GM19463 (cell line): ENCODE measurements around the gene ARRB1.
"Not testable (repeated sequence)": the region's sequence is repeated elsewhere in the genome, so short reads cannot be mapped to it uniquely, and the experiment has no call there.

ENCODE experiments used
- ATAC-seq: cut with Tn5 transposase; IDR thresholded peaks from one replicate; pipeline ENCODE4 v1.9.1; 2021; ENCODE audit warnings: mild to moderate bottlenecking, moderate library complexity; ENCODE audit not compliant: unreplicated experiment

The ARRB1 gene

DNA sequence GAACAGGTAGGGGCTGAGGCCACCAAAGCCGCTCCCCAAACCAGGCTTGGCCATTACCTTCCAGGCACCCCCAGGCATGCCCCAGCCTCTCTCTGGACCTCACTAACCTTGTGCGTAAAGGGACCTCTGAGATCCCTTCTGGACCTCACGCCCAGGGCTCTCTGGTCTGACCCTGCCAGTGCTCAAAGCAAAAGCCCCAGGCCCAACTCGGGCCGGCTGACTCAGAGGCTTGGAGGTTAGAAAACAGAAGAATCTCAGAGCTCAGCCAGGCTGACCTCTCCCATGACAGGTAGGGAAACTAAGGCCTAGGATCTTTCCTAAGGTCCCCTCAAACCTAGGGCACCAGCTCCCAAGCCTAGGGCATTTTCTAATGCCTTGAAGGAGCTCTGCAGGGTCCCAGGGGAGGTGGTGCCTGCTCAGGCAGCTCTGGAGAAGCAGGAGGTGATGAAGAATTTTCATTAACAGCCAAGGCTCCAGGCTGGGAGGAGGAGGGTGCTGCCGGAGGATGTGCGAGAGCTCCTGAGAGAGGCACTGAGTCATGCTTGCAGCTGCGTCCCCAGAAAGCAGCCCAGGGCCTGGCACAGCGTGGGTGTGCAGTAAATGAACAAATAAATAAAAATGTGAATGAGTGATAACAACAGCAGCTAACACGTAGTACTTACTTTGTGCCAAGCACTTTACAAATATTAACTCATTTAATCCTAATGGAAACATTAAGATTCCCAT lies 25.6 kb downstream of the ARRB1 start:
- ATAC-seq, result no peak

DNA sequence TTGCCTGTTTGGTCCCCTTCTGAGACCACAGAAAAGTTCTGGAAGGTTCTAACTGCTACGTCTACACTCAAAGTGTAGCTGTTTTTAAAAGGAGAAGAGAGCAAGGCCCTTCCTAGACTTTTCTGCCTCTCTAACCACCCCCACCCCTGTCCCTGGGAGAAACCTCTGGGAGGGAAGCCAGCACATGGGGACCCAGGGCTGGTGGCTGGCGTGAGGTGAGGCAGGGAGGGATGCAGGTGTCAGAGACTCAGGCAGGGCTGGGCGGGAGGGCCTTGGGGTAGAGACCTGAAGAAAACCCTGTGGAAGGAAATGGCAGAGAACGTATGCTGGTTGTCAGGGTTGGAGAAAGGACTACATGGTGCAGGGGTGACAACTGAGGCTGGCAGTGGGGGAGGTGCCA lies 26.7 kb downstream of the ARRB1 start:
- no peak for ATAC-seq

- ATAC-seq, result no peak
Measured at GRCh38 chr11:75324189-75324588, 27.3 kb downstream of the ARRB1 start.

DNA sequence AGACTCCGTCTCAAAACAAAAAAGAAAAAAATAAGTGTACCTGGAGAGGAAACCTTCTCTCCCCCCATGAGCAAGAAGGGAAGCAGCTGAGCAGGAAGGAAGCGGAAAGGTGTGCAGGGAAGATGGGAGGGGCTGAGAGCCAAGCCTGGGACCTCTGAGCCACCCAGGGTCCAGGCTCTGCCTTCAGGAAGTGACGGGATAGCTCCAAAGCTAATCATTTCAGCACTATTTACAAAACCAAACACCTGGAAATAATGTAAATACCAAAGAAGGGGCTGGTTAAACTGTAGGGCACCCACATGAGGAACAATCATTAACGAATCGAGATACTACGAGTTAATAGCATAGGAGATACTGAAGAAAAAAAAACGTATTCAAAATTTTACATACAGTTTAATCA lies 27.9 kb downstream of the ARRB1 start:
- no peak for ATAC-seq

GRCh38 chr11:75320643-75321042 lies 30.8 kb downstream of the ARRB1 start:
- no peak for ATAC-seq

DNA sequence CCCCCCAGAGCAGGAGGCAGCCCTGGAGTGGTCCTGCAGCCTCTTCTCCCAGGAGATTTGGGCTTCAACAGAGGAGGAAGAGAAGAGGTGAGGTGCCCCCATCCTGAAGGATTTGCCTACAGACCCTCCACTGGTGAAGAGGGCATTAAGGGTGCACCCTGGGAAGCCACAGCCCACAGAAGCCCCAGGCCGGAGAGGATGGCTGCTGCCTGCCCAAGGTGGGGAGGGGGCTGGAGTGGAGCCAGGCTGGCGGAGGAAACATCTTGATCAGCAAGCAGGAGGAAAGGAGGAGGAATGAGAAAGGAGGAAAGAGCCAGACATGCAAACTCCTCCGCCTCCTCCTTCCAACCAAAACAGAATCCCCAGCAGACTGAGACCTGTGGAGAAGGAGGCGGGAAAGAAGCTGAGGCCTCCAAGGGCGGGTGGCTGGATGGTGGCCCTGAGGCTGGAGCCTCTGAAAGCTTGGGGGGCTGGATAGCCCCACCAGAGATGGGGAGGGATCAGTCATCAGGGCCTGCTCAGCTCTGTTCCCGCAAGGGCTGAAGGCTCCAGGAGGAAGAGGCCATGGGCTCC lies 31.3 kb downstream of the ARRB1 start:
- ATAC-seq, result no peak

- ATAC-seq, result no peak
Measured at GRCh38 chr11:75319035-75319877, 32.2 kb downstream of the ARRB1 start.

- ATAC-seq, result no peak
Measured at GRCh38 chr11:75317446-75318122, 33.9 kb downstream of the ARRB1 start.

GRCh38 chr11:75315439-75315805 lies 36.0 kb downstream of the ARRB1 start:
- no peak for ATAC-seq

DNA sequence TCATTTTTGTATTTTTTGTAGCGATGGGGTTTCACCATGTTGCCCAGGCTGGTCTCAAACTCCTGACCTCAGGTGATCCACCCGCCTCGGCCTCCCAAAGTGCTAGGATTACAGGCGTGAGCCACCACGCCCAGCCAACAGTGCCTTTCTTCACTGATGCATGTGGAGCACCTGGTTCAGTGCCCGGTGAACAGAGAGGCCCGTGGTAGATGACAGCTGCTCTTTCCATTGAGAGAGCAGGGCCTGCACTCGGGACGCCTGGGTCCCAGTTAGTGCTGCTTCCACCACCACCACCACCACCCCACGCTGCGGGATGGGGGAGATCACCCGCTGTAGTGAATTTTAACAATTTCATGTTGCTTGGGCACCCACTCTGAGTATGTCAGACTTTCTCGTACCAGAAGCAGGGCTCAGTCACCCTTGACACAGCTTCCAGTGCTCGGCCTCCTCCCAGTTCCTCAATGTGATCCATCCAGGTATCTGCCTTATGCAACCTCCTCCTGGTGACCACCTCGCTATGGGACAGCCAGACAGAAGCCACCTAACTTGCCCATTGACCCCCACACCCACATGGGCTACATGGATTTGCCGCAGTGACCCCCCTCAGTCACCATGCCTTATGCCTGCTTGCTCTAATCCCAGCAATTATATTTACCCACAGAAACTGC lies 36.6 kb downstream of the ARRB1 start:
- ATAC-seq, result no peak

GRCh38 chr11:75313513-75314272 lies 37.8 kb downstream of the ARRB1 start:
- no peak for ATAC-seq

- ATAC-seq, result no peak
Measured at GRCh38 chr11:75312346-75312745, 39.1 kb downstream of the ARRB1 start.

GRCh38 chr11:75311858-75312288 lies 39.6 kb downstream of the ARRB1 start:
- ATAC-seq, result no peak

DNA sequence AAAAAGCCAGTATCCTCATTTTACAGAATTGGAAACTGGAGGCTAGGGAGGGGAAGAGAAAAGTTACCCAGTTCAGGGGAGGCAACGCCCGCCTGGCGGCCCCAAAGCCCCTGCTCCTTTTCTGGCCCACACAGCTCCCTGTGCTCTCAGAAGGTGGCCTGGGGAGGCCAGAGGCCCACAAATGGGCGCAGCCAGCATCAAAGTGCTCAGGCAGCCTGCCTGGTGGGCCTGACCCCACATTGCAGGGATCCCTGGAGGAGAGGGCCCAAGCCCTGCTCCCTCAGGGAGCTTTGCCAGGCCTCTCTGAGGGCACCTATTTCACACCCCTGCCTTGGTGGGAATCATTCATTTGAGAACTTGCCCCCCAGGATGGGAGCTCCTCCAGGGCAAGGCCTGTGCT lies 42.5 kb downstream of the ARRB1 start:
- ATAC-seq, result no peak

- no peak for ATAC-seq
Measured at GRCh38 chr11:75308116-75308515, 43.3 kb downstream of the ARRB1 start.

DNA sequence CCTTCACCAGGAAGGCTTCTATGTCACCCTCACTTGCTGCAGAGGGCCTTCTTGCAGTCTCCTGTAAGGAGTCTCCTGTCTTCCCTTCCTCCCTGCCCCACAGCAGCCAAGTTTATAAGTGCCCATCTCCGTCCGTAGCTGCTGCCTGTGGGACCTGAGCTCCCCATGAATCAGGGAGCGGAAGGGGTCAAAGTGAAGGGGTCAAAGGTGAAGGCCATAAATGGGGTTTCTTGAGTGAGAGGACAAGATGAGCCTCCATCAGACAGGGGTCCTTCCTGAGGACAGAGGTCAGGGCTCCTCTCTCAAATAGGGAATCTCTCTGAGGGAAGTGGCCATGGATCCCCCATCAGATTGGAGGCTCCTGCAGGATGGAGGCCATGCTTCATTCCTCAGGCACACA lies 44.4 kb downstream of the ARRB1 start:
- ATAC-seq, result no peak

DNA sequence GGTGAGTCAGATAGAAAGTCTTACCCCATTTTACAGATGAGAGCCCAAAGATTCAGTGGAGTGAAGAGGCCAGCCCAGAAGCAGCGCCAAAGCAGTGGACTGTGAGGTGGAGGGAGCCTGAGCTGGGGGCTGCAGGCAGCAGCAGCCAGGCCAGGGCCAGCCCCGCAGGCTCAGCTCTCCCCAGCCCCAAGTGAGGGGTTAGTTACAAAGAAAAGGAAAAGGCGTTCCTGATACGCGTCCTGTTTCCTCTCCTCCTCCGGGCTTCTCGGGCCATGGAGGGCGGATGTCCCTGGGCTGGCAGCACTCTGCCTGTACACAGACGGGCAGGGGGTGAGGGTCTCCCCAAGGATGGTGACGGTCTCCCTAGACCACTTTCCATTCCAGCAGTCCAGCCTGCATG lies 44.9 kb downstream of the ARRB1 start:
- ATAC-seq, result no peak

- ATAC-seq, result no peak
Measured at GRCh38 chr11:75305993-75306392, 45.5 kb downstream of the ARRB1 start.

DNA sequence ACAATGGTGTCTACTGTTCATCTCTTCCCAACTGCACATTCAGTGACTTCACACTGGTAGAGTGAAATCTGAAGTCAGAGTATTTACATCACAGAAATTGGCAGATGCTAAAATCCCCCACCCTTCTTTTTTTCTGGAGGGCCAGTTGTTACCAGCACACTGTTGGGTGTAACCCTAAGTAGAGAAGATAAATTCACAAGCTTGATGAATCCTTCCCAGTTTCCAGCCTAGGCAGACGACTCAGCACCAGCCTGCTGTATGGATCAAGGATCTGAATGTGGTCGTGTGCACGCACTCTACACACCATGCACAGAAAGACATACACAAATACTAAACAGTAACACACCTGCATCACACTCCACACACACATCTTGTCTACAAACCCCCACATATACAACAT lies 46.0 kb downstream of the ARRB1 start:
- no peak for ATAC-seq

- not testable (repeated sequence) for ATAC-seq
Measured at GRCh38 chr11:75304941-75305340, 46.5 kb downstream of the ARRB1 start.
